CD4-positive, alpha-beta T cell treated with Interleukin-21 for 1 hour (primary cell): ENCODE measurements around the gene FCGR3A.
"Not testable (repeated sequence)": the region's sequence is repeated elsewhere in the genome, so short reads cannot be mapped to it uniquely, and the experiment has no call there.

Source experiments
- DNase-seq: peaks from one replicate; pipeline ENCODE4 v3.0.0-alpha.2; 2020

Gene FCGR3A

GRCh38 chr1:161549652-161550051 lies at the start of gene FCGR3A:
FCGR3A (minus strand) TSS chr1:161549818; CDS start chr1:161549736, 82 bp downstream.
- DNase-seq = peak; percentile 29

- DNase-seq = not testable (repeated sequence)
Observed at GRCh38 chr1:161597077-161597476, 47.5 kb upstream of the FCGR3A start.

- not testable (repeated sequence) for DNase-seq
Observed at GRCh38 chr1:161595583-161595982, 46.0 kb upstream of the FCGR3A start.

DNA sequence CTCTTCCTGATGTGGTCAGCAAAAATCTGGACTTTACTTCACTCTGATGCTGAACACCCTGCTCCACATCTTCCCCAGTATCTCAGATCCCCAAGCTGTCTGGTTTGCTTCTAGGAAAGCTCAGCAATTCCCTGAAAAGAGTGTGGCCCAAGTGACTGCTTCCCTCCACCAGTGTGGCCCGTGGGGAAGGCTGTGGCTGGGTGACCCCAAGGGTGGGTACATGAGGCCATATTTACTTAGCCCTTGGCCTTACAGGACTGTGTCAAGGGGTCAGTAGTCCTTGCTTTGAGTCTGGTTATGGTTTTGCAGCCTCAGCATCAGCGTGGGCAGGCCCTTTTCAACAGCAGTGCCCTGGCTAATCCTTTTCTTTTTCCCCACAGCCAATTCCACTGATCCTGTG lies 45.6 kb upstream of the FCGR3A start:
- not testable (repeated sequence) for DNase-seq

DNA sequence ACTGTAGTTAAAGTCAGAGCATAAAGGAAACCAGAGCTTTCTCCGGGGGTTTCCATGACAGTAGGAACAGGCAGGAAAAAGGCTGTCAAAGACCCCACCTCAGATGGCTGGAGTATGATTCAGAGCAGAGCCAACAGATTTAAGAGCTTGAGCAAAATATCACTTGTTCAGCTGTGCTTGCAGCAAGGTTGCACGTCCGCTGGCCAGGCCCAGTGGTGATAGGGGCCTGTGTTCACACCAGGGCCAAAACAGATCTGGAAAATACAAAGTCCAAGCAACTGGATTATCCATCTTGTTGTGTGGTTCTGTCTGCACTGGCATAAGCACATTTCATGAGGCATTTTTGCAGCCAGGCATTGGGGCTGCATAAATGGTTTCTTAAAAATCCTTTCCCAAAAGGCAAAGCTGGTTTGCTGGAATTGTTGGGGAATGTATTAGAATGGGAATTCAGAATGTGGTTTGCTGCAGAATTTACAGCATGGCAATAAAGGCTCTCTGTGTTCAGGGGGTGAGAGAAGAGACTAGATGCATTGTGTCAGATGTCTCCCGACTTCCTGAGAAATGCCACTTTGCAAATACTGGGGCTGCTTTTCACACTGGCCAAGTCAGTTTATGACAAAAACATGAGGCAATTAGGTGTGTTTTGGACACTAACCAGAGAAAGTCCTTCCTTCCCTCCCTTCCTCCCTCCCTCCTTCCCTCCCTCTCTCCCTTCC lies 44.8 kb upstream of the FCGR3A start:
- not testable (repeated sequence) for DNase-seq

- not testable (repeated sequence) for DNase-seq
Observed at GRCh38 chr1:161593092-161593755, 43.6 kb upstream of the FCGR3A start.

DNA sequence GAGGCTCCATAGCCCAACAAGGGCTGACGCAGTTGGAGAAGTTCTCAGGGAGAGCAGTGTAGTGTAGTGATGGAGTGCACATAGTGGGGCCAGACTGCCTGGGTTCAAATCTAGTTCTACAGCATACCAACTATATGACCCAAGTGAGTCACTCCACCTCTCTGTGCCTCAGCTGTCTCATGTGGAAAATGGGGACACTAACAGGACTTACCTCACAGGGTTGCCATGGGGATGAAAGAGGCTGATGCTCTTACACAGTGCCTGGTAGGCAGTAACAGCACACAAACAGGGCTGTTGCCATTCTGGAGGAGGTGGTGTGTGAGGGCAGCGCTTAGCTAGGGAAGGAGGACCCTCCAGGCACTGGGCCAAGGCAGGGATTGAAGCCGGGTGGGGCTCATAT lies 43.0 kb upstream of the FCGR3A start:
- DNase-seq = not testable (repeated sequence)

GRCh38 chr1:161589920-161590319 lies 40.3 kb upstream of the FCGR3A start:
- DNase-seq = not testable (repeated sequence)

- DNase-seq = not testable (repeated sequence)
Observed at GRCh38 chr1:161589365-161589764, 39.7 kb upstream of the FCGR3A start.

DNA sequence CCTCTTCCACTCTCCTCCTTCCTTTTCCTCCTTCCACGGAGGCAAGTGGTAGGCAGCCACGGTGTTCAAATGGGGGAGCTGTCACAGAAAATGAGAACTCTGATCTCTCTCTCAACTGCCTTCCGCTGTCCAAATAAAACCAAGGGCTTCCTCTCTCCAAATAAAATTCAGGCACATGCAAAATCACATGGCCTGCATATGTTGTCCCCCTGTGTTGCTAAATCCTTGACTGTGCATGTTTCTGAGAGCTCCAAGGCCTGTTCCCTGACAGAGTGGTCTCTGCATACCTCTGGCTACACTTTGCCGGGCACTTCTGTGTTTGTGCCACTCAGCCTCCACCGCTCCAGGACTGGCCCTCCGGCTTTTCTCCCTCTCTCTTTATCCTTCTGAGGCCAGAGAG lies 39.0 kb upstream of the FCGR3A start:
- DNase-seq = not testable (repeated sequence)

DNA sequence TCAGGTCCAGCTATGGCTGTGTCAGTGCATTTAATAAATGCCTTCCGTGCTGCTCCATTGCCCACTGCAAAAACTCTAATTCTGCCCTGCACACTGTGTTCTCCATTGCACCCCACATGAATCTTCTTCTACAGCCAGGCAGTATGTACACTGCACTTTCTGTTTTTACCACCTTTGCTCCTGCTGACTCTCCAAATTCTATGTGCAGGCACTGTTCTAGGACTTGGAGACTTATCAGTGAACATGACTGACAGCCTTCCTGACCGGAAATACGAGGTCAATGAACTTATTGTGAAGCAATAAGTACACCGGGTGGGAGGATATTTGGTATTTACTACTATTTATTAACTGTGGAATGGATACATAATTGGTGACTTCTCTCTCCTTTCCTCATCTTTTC lies 33.3 kb upstream of the FCGR3A start:
- not testable (repeated sequence) for DNase-seq

GRCh38 chr1:161580879-161581537 lies 31.4 kb upstream of the FCGR3A start:
- not testable (repeated sequence) for DNase-seq

DNA sequence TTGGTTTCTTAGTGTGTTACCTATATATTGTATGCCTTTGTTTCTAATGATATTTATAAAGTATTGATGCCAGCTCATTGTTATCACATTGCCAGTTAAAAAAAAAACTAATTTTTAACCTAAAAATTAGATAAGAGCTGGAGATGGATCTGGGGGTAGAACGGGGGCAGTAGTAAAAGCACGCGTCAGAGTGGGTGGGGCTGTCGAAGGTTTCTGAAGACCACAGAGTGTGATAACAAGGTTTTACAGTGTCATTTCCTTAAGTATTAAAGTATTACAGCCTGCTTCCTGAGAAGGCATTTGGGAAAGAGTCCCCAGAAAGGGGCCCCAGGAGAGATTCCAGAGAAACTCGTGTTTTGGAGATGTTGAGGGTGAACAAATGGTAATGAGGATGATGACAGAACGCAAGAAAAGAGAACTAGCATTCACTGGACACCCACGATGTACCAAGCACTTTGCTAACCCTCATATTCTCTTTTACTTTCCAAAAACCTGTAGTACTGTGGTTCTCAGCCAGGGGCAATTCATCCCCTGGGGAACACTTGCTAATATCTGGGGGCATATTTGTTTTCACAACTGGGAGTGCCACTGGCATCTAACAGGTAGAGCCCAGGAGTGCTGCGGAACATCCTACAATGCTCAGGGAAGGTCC lies 30.4 kb upstream of the FCGR3A start:
- not testable (repeated sequence) for DNase-seq

DNA sequence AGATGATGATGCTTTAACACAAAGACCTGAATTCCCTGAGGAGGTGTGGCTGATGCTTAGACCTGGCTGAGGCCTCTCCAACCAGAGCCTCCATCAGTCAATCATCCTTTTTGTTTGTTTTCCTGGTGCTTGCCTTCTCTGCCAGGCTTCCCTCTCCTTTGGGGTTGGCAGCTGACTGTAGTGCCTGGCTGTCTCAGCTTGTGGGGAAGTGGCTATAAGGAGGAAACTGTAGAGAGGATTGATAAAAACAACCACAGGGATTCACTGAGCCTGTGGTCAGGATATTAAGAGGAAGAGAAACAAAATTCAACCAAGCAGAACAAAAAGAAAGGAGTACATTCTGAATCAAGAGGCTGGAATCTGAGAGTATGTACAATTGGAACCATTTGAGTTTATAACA lies 27.1 kb upstream of the FCGR3A start:
- not testable (repeated sequence) for DNase-seq

- DNase-seq = not testable (repeated sequence)
Observed at GRCh38 chr1:161571703-161572102, 22.1 kb upstream of the FCGR3A start.

DNA sequence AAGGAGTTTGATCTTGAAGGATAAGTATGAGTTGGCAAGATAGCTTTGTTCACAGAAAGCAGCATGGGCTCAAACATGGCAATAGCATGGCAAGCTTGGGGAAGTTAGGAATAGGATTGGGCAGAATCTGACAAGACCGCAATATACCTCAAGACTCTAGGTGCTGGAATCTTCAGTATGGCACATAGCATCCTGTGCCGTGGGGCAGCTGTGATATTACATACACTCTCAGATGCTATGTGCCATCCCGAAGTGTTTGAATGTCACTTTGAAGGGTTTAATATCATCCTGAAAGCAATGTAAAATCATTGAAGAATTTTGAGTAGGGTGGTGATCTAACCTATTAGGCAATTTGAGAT lies 17.0 kb upstream of the FCGR3A start:
- DNase-seq = not testable (repeated sequence)

GRCh38 chr1:161563522-161563921 lies 13.9 kb upstream of the FCGR3A start:
- not testable (repeated sequence) for DNase-seq

GRCh38 chr1:161562441-161562840 lies 12.8 kb upstream of the FCGR3A start:
- DNase-seq = not testable (repeated sequence)

GRCh38 chr1:161560960-161561715 lies 11.5 kb upstream of the FCGR3A start:
- DNase-seq = peak; percentile 54

GRCh38 chr1:161557506-161558450 lies 8.2 kb upstream of the FCGR3A start:
- not testable (repeated sequence) for DNase-seq

DNA sequence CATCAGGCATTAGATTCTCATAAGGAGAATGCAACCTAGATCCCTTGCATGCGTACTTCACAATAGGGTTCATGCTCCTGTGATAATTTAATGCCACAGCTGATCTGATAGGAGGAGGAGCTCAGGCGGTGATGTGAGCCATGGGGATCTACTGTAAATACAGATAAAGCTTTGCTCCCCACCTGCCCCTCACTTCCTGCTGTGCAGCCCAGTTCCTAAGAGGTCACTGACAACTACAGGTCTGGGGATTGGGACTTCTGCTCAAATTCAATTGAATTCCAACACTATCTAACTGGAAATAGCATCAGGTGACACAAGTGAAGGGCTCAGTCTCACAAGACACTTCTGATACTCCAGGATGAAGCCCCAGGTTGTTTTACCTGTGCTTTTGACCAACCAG lies 7.4 kb upstream of the FCGR3A start:
- not testable (repeated sequence) for DNase-seq
